GM12864 (cell line): Measurements from ENCODE around the gene PREX1.
A peak's percentile ranks its signal among the peaks of the same experiment; 100 is the strongest.

ENCODE experiments used
- DNase-seq: peaks from one replicate; pipeline ENCODE4 v3.0.0-alpha.2; 2011; ENCODE audit warnings: low read depth
- H3K4me3 ChIP-seq: 2 replicates; pipeline ENCODE4 v1.5.1; 2011; ENCODE audit warnings: mild to moderate bottlenecking, low read depth, low read length, control low read depth
- TF ChIP-seq, protein P1 (sequence below): IDR thresholded peaks from 2 replicates; pipeline ENCODE4 v1.5.1; 2011; ENCODE audit warnings: low read depth, mild to moderate bottlenecking, moderate library complexity, low read length, control low read depth, inconsistent platforms; ENCODE audit errors: missing control alignments

The PREX1 gene

DNA sequence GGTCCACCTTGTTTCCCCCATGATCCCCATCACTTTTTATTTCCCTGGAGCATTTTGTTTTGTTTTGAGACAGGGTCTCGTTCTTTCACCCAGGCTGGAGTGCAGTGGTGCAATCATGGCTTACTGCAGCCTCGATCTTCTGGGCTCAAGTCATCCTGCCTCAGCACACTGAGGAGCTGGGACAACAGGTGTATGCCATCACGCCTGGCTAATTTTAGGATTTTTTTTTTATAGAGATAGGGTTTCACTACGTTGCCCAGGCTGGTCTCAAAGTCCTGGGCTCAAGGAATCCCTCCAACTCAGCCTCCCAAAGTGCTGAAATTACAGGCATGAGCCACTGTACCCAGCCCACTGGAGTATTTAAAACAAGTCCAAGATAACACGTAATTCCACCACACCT, 179.9 kb downstream of the PREX1 start:
- no peak overlapping the region for H3K4me3 ChIP-seq
- no peak for DNase-seq
- TF ChIP-seq, protein P1, sequence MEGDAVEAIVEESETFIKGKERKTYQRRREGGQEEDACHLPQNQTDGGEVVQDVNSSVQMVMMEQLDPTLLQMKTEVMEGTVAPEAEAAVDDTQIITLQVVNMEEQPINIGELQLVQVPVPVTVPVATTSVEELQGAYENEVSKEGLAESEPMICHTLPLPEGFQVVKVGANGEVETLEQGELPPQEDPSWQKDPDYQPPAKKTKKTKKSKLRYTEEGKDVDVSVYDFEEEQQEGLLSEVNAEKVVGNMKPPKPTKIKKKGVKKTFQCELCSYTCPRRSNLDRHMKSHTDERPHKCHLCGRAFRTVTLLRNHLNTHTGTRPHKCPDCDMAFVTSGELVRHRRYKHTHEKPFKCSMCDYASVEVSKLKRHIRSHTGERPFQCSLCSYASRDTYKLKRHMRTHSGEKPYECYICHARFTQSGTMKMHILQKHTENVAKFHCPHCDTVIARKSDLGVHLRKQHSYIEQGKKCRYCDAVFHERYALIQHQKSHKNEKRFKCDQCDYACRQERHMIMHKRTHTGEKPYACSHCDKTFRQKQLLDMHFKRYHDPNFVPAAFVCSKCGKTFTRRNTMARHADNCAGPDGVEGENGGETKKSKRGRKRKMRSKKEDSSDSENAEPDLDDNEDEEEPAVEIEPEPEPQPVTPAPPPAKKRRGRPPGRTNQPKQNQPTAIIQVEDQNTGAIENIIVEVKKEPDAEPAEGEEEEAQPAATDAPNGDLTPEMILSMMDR = no peak

DNA sequence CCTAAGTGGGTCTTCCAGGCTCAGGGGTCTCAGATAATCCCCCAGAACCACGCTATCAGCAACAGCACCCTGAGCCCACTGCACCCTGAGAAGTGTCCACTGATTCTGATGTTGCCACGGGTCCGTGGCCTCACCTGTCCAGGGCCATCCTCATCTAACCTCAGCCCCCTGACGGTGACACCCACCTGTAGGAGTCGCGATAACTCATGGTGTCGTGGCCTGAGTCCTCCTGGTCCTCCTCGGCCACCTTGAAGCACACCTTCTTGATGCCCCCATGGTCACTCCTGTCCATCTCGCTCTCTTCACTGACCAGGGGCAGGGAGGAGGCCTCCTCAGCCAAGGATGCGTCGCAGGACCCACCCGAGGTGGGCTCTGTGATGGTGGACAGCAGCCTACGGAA, 182.1 kb downstream of the PREX1 start:
- TF ChIP-seq, protein P1 = no peak
- H3K4me3 ChIP-seq = no peak overlapping the region
- no peak for DNase-seq

DNA sequence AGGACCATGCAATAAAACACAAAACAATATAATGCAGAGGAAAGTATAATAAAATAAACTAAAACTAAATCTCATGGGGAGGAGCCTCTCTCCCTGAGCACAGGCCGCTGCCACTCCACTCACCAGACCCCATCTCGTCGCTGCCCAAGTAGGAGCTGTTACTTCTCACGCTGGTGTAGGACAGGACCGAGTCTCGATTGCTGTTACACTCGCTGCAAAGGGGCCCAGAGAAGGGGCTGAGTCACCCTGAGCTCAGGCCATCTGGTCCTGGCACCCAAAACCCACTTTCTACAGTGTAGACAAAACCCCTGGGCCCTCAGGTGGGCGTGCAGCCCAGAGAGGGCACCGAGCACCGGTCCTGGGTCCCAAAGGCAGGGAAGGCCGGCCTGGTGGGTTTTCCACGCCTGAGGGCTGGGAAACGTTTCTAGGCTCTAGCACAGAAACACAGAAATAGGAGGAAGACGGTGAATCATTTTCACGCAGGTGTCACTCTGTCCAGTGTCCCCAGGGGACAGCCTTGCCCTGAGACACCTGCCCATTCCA, 183.4 kb downstream of the PREX1 start:
- TF ChIP-seq, protein P1 = no peak
- DNase-seq = no peak

DNA sequence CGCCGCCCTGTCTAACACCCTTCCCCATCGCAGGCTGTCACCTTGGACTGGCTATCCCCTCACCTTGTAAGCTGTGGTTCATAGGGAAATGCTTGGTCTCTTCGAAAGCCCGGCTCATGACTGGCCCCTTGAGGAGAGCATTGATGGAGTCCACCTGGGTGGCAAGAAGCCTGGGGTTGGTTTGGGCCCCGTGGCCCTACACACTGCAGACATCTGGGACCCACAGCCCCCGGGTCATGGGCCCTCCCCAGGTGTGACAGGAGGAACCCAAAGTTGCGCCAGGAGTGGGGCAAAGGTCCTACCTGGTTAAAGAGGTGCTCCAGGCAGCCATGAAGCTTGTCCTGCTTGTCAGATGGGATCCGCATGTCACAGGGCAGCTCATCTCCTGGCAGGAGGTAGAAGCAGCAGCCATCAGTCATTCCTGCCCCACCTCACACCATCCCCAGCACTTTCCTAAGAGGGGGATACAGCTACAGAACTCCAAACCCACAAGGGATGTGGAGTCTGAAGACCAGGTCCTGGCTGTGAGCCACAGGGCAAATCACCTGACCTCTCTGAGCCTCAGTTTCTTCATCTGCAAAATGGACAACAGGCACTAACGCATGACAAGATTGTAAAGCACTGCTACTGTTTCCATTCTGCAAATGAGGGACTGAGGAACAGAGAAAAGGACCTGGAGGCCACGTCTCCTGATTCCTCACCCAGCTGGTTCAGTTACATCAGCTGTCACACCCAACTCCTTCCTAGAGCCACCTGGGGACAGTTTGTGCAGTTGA, 185.5 kb downstream of the PREX1 start:
- no peak overlapping the region for H3K4me3 ChIP-seq
- DNase-seq = no peak
- TF ChIP-seq, protein P1 = no peak

More for the DNA sequence above, 183.4 kb downstream of the PREX1 start:
- H3K4me3 ChIP-seq = no peak overlapping the region

DNA sequence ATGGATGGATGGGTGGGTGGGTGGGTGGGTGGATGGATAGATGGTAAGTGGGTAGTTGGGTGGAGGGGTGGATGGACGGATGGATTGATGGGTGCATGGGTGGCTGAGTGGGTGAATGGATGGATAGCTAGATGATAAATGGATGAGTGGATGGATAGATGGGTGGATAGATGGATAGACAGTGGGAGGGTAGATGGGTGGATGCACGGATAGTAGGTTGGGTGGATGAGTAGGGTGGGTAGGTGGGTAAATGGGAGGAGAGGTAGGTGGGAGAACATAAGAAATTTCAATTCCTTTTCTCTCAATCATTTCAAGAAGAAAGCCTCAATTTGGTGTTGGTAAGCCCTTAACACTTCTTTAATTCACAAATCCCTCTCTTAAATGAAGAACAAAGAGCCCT, 186.9 kb downstream of the PREX1 start:
- no peak overlapping the region for H3K4me3 ChIP-seq
- TF ChIP-seq, protein P1 = no peak
- DNase-seq = no peak

DNA sequence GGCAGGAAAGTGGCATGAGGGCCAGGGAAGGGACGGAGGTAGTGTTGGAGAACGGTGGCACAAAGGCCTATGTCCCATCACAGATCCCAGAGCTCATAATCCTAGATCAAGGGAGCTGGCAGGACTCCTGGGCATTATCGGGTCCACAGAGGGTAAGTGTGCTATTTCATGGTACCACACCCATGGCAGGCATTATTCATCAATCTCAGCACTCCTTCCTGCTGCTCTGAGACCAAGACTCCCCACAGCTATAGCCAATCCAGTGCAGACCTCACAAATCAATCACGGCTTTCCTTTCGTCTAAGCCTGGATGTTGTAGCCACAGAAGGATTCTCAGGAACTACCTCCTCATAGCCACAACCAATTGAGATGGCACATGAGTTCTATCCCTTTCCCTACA, 187.9 kb downstream of the PREX1 start:
- H3K4me3 ChIP-seq = no peak overlapping the region
- no peak for DNase-seq
- TF ChIP-seq, protein P1 = no peak

DNA sequence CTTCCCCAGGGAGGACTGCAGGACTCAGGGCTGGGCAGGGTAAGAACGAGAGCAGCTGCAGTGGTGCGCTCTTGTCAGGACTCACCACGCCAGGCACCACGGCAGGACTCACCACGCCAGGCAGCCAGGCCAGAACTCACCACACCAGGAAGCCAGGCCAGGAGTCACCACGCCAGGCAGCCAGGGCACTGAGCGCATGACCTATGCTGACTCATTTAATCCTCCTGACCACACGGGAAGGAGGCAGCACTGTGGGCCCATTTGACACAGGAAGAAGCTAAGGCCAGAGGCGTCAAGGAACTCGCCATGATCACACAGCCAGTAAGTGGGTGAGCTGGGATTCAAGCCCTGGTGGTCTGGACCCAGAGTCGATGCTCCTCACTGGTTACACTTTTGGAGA, 189.3 kb downstream of the PREX1 start:
- DNase-seq = peak; percentile 15

More for the DNA sequence above, 189.3 kb downstream of the PREX1 start:
- TF ChIP-seq, protein P1 = no peak
- no peak overlapping the region for H3K4me3 ChIP-seq
